ENCODE data around the gene SPTBN5.

The SPTBN5 gene

GRCh38 chr15:41849861-41850260 is 44.0 kb downstream of the SPTBN5 start:
- H3K36me3 ChIP-seq (ENCODE audit: control insufficient read depth in 2 of 2, insufficient read depth in 2 of 2, low read length in 2 of 2) = peaks cover 18 to 24% of the 10 kb centered on the region in 2 donors
- H3K9ac ChIP-seq (ENCODE audit: low read depth in 1 of 2, low read length in 2 of 2) = no peak overlapping the region
- H3K4me3 ChIP-seq (ENCODE audit: low read length in 2 of 2) = no peak overlapping the region
- H3K4me1 ChIP-seq (ENCODE audit: control insufficient read depth in 2 of 2, insufficient read depth in 2 of 2, low read length in 2 of 2) = no peaks in the 10 kb centered on the region
- H3K9me3 ChIP-seq (ENCODE audit: control insufficient read depth in 2 of 2, low read length in 2 of 2) = no peaks in the 10 kb centered on the region
- no peaks in the 10 kb centered on the region for H3K27me3 ChIP-seq (ENCODE audit: control insufficient read depth in 2 of 2, insufficient read depth in 2 of 2, low read length in 2 of 2)
- H3K27ac ChIP-seq (ENCODE audit: low read depth in 2 of 2, low read length in 2 of 2) = no peak overlapping the region

DNA sequence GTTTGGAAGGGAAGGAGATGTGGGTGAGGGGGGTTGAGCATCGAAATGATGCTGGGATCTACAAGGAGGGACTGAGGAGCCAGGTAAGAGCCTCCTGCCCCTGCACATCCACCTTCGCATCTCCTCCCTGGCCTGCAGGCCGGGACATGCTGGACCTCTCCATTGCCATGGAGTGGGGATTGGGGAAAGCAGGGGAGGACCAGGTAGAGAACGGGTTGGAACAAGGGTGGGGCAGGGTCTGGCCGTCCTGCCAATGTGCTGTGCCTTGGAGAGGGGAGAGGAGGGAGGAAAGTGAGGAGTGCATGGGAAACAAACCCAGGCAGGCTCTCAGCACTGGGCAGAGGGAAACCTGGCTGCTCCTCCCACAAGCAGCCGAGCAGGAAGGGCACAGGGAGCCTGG is 44.6 kb downstream of the SPTBN5 start:
- no peak overlapping the region for H3K9ac ChIP-seq (ENCODE audit: low read depth in 1 of 2, low read length in 2 of 2)
- peaks cover 18 to 25% of the 10 kb centered on the region in 2 donors for H3K36me3 ChIP-seq (ENCODE audit: control insufficient read depth in 2 of 2, insufficient read depth in 2 of 2, low read length in 2 of 2)
- H3K4me1 ChIP-seq (ENCODE audit: control insufficient read depth in 2 of 2, insufficient read depth in 2 of 2, low read length in 2 of 2) = no peaks in the 10 kb centered on the region
- no peaks in the 10 kb centered on the region for H3K9me3 ChIP-seq (ENCODE audit: control insufficient read depth in 2 of 2, low read length in 2 of 2)
- no peak overlapping the region for H3K27ac ChIP-seq (ENCODE audit: low read depth in 2 of 2, low read length in 2 of 2)
- no peaks in the 10 kb centered on the region for H3K27me3 ChIP-seq (ENCODE audit: control insufficient read depth in 2 of 2, insufficient read depth in 2 of 2, low read length in 2 of 2)
- H3K4me3 ChIP-seq (ENCODE audit: low read length in 2 of 2) = no peak overlapping the region

- no peak overlapping the region for H3K9ac ChIP-seq (ENCODE audit: low read depth in 1 of 2, low read length in 2 of 2)
- H3K9me3 ChIP-seq (ENCODE audit: control insufficient read depth in 2 of 2, low read length in 2 of 2) = no peaks in the 10 kb centered on the region
- no peak overlapping the region for H3K27ac ChIP-seq (ENCODE audit: low read depth in 2 of 2, low read length in 2 of 2)
- H3K4me1 ChIP-seq (ENCODE audit: control insufficient read depth in 2 of 2, insufficient read depth in 2 of 2, low read length in 2 of 2) = no peaks in the 10 kb centered on the region
- H3K36me3 ChIP-seq (ENCODE audit: control insufficient read depth in 2 of 2, insufficient read depth in 2 of 2, low read length in 2 of 2) = peaks cover 21 to 25% of the 10 kb centered on the region in 2 donors
- no peaks in the 10 kb centered on the region for H3K27me3 ChIP-seq (ENCODE audit: control insufficient read depth in 2 of 2, insufficient read depth in 2 of 2, low read length in 2 of 2)
- no peak overlapping the region for H3K4me3 ChIP-seq (ENCODE audit: low read length in 2 of 2)
Measured at GRCh38 chr15:41848631-41849030, 45.2 kb downstream of the SPTBN5 start.

DNA sequence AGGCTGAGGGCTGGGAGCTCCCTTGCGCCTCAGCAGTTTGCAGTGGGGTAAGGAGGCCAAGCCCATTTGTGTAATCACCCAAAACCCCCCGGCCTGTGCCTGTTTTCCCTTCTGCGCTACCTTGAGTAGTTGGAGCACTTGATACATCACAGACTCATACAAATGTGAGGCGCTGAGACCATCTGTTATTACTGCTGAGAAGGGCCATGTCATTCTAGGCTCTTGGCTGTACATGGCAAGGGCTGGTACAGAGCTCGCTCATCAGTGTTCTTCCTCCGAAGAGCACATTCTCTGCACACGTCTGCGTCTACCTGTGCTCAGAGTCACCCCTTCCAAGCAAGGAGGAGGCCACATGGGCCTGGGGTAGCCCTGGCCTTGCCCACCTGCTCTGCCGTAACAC is 45.9 kb downstream of the SPTBN5 start:
- Histone ChIP-seq H3K4me3 (ENCODE audit: low read length in 2 of 2) (no peak overlapping the region), H3K9ac (ENCODE audit: low read depth in 1 of 2, low read length in 2 of 2) (no peak overlapping the region), H3K9me3 (ENCODE audit: control insufficient read depth in 2 of 2, low read length in 2 of 2) (no peaks in the 10 kb centered on the region), H3K27ac (ENCODE audit: low read depth in 2 of 2, low read length in 2 of 2) (no peak overlapping the region), H3K4me1 (ENCODE audit: control insufficient read depth in 2 of 2, insufficient read depth in 2 of 2, low read length in 2 of 2) (no peaks in the 10 kb centered on the region), H3K36me3 (ENCODE audit: control insufficient read depth in 2 of 2, insufficient read depth in 2 of 2, low read length in 2 of 2) (peaks cover 21 to 25% of the 10 kb centered on the region in 2 donors), H3K27me3 (ENCODE audit: control insufficient read depth in 2 of 2, insufficient read depth in 2 of 2, low read length in 2 of 2) (no peaks in the 10 kb centered on the region)

GRCh38 chr15:41847206-41847605 is 46.6 kb downstream of the SPTBN5 start:
- H3K27me3 ChIP-seq (ENCODE audit: control insufficient read depth in 2 of 2, insufficient read depth in 2 of 2, low read length in 2 of 2) = no peaks in the 10 kb centered on the region
- H3K4me3 ChIP-seq (ENCODE audit: low read length in 2 of 2) = no peak overlapping the region
- peaks cover 21 to 25% of the 10 kb centered on the region in 2 donors for H3K36me3 ChIP-seq (ENCODE audit: control insufficient read depth in 2 of 2, insufficient read depth in 2 of 2, low read length in 2 of 2)
- H3K27ac ChIP-seq (ENCODE audit: low read depth in 2 of 2, low read length in 2 of 2) = no peak overlapping the region
- no peaks in the 10 kb centered on the region for H3K4me1 ChIP-seq (ENCODE audit: control insufficient read depth in 2 of 2, insufficient read depth in 2 of 2, low read length in 2 of 2)
- no peaks in the 10 kb centered on the region for H3K9me3 ChIP-seq (ENCODE audit: control insufficient read depth in 2 of 2, low read length in 2 of 2)
- H3K9ac ChIP-seq (ENCODE audit: low read depth in 1 of 2, low read length in 2 of 2) = no peak overlapping the region

GRCh38 chr15:41844814-41845213 is 49.0 kb downstream of the SPTBN5 start:
- Histone ChIP-seq H3K36me3 (ENCODE audit: control insufficient read depth in 2 of 2, insufficient read depth in 2 of 2, low read length in 2 of 2) (peaks cover 25 to 29% of the 10 kb centered on the region in 2 donors), H3K9ac (ENCODE audit: low read depth in 1 of 2, low read length in 2 of 2) (no peak overlapping the region), H3K4me3 (ENCODE audit: low read length in 2 of 2) (no peak overlapping the region), H3K27ac (ENCODE audit: low read depth in 2 of 2, low read length in 2 of 2) (no peak overlapping the region), H3K4me1 (ENCODE audit: control insufficient read depth in 2 of 2, insufficient read depth in 2 of 2, low read length in 2 of 2) (no peaks in the 10 kb centered on the region), H3K9me3 (ENCODE audit: control insufficient read depth in 2 of 2, low read length in 2 of 2) (no peaks in the 10 kb centered on the region), H3K27me3 (ENCODE audit: control insufficient read depth in 2 of 2, insufficient read depth in 2 of 2, low read length in 2 of 2) (no peaks in the 10 kb centered on the region)

DNA sequence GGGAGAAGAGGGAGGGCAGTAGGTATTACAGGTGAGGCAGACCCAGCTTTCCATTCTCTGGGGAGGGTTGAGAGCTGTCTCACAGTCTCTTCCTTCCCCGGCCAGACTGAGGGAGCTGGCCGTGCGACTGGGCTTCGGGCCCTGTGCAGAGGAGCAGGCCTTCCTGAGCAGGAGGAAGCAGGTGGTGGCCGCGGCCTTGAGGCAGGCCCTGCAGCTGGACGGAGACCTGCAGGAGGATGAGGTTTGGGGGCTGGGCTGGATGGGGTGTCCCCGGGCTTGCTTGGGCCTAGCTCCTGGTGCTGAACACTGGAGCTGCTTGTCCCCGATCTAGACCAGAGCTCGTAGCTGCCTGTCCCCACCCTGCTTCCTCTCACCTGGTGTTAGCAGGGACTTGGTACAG is 50.3 kb downstream of the SPTBN5 start:
- H3K9me3 ChIP-seq (ENCODE audit: control insufficient read depth in 2 of 2, low read length in 2 of 2) = no peaks in the 10 kb centered on the region
- no peak overlapping the region for H3K27ac ChIP-seq (ENCODE audit: low read depth in 2 of 2, low read length in 2 of 2)
- peaks cover 24 to 29% of the 10 kb centered on the region in 2 donors for H3K36me3 ChIP-seq (ENCODE audit: control insufficient read depth in 2 of 2, insufficient read depth in 2 of 2, low read length in 2 of 2)
- H3K9ac ChIP-seq (ENCODE audit: low read depth in 1 of 2, low read length in 2 of 2) = no peak overlapping the region
- H3K4me1 ChIP-seq (ENCODE audit: control insufficient read depth in 2 of 2, insufficient read depth in 2 of 2, low read length in 2 of 2) = peaks cover 3 to 4% of the 10 kb centered on the region in 2 donors
- H3K27me3 ChIP-seq (ENCODE audit: control insufficient read depth in 2 of 2, insufficient read depth in 2 of 2, low read length in 2 of 2) = no peaks in the 10 kb centered on the region
- no peak overlapping the region for H3K4me3 ChIP-seq (ENCODE audit: low read length in 2 of 2)

GRCh38 chr15:41842229-41842628 is 51.6 kb downstream of the SPTBN5 start:
- no peak overlapping the region for H3K27ac ChIP-seq (ENCODE audit: low read depth in 2 of 2, low read length in 2 of 2)
- H3K27me3 ChIP-seq (ENCODE audit: control insufficient read depth in 2 of 2, insufficient read depth in 2 of 2, low read length in 2 of 2) = no peaks in the 10 kb centered on the region
- peaks cover 5 to 12% of the 10 kb centered on the region in 2 donors for H3K4me1 ChIP-seq (ENCODE audit: control insufficient read depth in 2 of 2, insufficient read depth in 2 of 2, low read length in 2 of 2)
- no peak overlapping the region for H3K4me3 ChIP-seq (ENCODE audit: low read length in 2 of 2)
- peaks cover 12 to 20% of the 10 kb centered on the region in 2 donors for H3K36me3 ChIP-seq (ENCODE audit: control insufficient read depth in 2 of 2, insufficient read depth in 2 of 2, low read length in 2 of 2)
- H3K9ac ChIP-seq (ENCODE audit: low read depth in 1 of 2, low read length in 2 of 2) = no peak overlapping the region
- H3K9me3 ChIP-seq (ENCODE audit: control insufficient read depth in 2 of 2, low read length in 2 of 2) = no peaks in the 10 kb centered on the region

DNA sequence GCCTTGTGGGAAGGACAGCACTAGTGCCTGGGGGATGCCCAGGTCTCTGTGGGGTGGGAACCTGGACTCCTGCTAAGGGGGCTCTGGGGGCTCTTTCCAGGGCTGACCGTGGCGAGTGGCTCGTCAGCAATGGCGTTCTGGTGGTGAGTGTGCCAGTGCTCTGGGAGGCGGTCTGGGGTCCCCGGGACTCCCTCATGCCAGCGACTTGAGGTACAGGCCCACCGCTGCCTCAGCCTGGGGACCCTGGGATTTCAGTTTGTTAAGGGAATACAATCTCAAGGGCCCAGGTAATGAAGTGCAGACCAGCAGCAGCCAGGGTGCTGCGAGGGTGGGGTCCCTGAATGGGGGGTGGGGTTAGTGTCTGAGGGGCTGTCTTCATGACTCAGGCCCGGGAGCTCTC is 52.7 kb downstream of the SPTBN5 start:
- Histone ChIP-seq H3K27me3 (ENCODE audit: control insufficient read depth in 2 of 2, insufficient read depth in 2 of 2, low read length in 2 of 2) (no peaks in the 10 kb centered on the region), H3K9me3 (ENCODE audit: control insufficient read depth in 2 of 2, low read length in 2 of 2) (no peaks in the 10 kb centered on the region), H3K4me3 (ENCODE audit: low read length in 2 of 2) (no peak overlapping the region), H3K36me3 (ENCODE audit: control insufficient read depth in 2 of 2, insufficient read depth in 2 of 2, low read length in 2 of 2) (peaks cover 7 to 15% of the 10 kb centered on the region in 2 donors), H3K9ac (ENCODE audit: low read depth in 1 of 2, low read length in 2 of 2) (no peak overlapping the region), H3K27ac (ENCODE audit: low read depth in 2 of 2, low read length in 2 of 2) (no peak overlapping the region), H3K4me1 (ENCODE audit: control insufficient read depth in 2 of 2, insufficient read depth in 2 of 2, low read length in 2 of 2) (peaks cover 5 to 12% of the 10 kb centered on the region in 2 donors)

DNA sequence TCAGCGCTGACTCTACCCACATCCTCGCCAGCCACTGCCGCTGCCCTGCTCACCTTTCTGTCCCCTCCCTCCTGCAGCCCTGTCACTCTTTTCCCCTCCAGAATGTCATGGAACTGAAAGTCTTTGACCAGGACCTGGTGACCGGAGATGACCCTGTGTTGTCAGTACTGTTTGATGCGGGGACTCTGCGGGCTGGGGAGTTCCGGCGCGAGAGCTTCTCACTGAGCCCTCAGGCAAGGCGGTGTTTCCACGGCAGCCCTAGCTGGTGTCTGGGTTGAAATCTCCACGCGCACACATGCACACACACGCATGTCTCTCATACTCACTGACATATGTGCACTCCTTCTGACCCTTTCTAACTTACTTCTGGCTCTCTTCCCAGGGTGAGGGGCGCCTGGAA is 53.2 kb downstream of the SPTBN5 start:
- peaks cover 5 to 12% of the 10 kb centered on the region in 2 donors for H3K4me1 ChIP-seq (ENCODE audit: control insufficient read depth in 2 of 2, insufficient read depth in 2 of 2, low read length in 2 of 2)
- H3K36me3 ChIP-seq (ENCODE audit: control insufficient read depth in 2 of 2, insufficient read depth in 2 of 2, low read length in 2 of 2) = peaks cover 7 to 14% of the 10 kb centered on the region in 2 donors
- H3K27ac ChIP-seq (ENCODE audit: low read depth in 2 of 2, low read length in 2 of 2) = no peak overlapping the region
- H3K27me3 ChIP-seq (ENCODE audit: control insufficient read depth in 2 of 2, insufficient read depth in 2 of 2, low read length in 2 of 2) = no peaks in the 10 kb centered on the region
- no peak overlapping the region for H3K9ac ChIP-seq (ENCODE audit: low read depth in 1 of 2, low read length in 2 of 2)
- H3K9me3 ChIP-seq (ENCODE audit: control insufficient read depth in 2 of 2, low read length in 2 of 2) = no peaks in the 10 kb centered on the region
- no peak overlapping the region for H3K4me3 ChIP-seq (ENCODE audit: low read length in 2 of 2)
